ENCODE measurements around the gene ACOT12.
A peak's percentile ranks its signal among the peaks of the same experiment; 100 is the strongest.

Gene ACOT12

DNA sequence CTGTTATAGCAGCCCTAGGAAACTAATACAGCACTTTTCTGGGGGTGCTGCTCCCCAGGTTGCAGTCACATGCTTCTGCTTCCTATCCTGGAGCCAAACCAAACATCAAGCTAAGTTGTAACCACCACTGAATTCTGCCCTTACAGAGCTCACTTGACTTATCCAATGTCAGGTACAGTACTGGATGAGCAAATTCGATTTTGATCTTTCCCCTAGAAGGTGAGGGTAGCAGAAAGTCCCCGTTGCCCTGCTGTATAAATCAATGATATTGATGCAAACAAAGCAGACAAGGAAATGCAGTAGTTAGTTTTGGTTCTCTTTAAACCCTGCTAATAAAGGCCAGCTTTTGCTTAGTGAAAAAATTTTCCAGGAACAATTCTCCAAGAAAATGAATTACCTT lies 56.1 kb downstream of the ACOT12 start:
- no peak for DNase-seq

DNA sequence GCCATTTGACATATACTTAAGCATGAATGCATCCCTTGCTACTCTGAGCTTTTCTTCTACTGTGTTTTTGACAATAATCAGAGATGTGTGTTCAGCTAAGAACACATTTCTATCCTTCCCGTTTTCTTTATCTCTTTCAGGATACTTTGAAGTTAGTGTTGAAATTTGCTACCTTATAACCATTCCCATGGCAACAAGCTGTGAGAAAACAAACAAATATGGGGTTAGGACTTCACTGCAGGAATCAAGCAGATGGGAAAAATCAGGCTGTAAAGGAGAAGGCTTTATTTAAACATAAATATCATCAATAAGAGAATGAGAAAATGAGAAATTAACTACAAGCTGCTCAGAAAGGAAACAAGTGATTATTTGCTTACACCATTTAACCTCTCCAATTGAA lies 57.4 kb downstream of the ACOT12 start:
- DNase-seq, result no peak

DNA sequence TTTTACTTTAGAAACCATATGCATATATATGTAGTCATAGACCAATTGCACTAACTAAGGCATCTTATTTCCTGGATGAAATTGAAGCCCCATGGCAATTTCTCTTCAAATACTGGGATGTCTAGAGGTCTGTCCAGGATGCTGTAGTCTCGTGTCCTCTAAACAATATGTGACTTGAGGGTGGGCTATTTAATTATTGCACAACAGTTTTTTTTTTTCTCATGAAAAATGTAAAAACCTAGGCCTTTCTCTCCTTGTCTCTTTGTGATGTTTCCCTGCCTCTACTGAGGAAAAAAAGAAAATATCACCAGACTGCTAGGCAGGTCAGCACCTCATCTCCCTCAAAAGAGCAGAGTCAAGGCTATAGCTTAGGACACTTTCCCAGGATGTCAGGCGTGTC lies 58.0 kb downstream of the ACOT12 start:
- DNase-seq, result no peak

DNA sequence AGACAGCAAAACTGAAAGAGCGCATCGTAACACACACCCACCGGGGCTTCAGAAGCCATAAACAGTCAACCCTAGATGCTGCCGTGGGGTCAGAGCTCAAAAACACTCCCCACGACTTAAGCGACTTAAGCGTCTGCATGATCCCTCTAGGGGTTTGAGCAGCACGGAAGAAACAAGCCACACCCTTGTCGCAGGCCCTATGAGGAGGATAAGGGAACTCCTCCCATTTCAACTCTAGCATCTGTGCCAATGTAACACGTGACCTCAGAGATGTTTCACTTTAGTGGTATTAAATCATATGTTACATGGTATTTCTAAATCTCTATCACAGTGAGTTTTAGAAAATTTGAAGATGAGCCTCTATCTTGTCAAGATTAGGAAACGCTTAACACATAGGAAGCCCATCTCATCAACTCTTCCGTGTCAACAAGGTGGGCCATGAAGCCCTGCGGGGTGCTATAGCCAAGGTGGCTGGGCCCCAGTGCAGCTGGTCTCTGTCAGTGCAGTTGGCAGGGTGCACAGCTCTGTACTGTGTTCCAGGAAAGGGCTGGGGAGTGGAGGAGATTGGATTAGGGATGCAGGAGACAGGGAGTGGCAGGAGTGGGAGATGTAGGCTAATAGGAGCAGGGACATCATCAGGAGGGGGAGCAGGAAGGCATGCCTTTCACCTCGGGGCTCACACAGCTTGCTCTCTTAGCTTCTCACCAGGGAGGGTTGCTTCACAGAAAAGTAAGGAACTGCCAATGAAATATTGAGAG lies 59.5 kb downstream of the ACOT12 start:
- DNase-seq, result no peak

DNA sequence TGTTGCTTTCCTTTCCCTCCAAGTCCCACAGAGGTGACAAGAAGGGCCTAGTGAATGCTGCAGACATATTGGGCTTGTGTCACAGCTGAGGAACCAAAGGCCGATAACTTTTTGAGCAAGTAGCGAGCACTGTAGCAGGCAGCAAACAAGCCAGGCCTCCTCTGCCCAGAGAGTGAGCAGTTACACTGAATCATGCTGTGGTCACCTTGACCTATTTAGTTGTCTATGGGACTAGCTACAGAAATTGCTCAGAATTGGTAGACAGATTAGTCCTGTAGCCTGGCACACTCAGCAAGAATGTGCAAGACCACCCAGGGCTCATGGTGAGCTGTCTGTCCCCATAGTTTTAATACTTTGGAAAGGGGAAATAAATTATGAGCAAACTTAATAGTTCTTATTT lies 67.4 kb downstream of the ACOT12 start:
- DNase-seq, result no peak

DNA sequence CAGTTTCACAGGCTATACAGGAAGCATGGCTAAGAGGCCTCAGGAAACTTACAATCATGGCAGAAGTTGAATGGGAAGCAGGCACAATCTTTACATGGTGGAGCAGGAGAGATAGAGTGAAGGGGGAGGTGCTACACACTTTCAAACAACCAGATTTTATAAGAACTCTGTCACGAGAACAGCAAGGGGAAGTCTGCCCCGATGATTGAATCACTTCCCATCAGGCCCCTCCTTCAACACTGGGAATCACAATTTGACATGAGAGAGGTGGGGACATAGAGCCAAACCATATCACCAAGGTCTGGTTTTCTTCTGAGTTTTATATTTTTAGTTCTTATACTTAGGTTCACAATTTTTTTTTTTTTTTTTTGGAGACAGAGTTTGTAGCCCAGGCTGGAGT lies 76.4 kb downstream of the ACOT12 start:
- DNase-seq, result no peak

DNA sequence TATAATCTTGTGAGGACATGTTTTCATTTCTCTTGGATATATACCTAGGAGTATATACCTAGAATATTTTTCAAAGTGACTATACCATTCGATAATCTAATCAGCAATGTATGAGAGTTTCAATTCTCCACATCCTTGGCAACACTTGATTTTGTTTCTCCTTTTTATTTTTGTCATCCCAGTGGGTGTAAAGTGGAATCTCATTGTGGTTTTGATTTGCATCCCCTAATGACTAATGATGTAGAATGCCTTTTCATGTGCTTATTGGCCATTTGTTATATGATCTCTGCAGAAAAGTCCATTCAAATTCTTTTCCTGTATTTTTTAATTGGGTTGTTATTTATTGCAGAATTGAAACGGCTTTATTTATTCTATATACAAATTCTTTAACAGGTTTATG lies 77.4 kb downstream of the ACOT12 start:
- no peak for DNase-seq

DNA sequence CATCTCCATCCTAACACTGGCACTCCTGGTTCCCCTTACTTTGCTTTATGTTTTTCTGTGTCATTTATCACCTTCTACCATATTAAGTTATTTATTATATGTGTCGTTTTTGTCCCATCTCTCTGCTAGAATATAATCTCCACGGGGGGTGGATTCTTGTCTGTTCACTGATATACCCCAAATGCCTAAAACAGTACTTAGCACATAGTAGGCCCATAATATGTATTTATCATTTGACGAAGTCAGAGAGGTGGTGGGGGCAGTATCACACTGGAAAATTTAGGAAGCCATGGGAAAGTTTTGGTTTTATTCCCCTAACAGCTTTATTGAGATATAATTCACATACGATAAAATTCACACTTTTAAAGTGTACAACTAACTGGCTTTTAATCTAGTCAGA lies 78.1 kb downstream of the ACOT12 start:
- DNase-seq, result no peak

DNA sequence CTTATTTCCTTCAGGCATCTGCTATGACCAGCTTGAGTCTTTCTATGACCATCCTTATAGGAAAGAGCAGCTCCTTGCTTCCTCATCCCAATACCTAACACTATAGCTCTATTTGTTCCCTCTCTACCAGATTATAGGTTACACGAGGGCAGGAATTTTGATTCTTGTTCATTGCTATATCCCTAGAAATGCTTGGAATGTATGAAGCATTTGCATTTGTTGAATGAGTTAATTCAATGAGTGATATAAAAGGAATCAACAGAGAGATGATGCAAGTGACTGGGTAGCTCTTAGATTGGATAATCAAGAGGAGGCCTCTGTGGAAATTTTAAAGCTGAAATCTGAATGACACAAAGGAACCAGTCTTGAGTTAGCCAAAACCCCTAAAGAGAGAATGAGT lies 78.6 kb downstream of the ACOT12 start:
- DNase-seq, result no peak

DNA sequence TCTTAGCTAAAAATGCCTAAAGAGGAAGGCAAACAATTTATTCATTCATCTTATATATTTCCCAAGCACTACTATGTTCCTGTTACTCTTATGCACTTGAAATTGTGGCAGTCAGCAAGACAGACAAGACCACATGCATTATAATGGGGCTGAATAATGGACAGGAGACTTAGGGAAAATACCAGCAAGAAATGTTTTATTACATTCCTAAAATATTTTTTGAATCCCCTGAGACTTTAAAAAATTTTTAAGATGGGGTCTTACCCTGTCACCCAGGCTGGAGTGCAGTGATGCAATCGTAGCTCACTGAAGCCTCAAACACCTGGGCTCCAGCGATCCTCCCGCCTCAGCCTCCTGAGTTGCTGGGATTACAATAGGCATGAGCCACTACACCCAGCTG lies 79.4 kb downstream of the ACOT12 start:
- DNase-seq, result no peak

DNA sequence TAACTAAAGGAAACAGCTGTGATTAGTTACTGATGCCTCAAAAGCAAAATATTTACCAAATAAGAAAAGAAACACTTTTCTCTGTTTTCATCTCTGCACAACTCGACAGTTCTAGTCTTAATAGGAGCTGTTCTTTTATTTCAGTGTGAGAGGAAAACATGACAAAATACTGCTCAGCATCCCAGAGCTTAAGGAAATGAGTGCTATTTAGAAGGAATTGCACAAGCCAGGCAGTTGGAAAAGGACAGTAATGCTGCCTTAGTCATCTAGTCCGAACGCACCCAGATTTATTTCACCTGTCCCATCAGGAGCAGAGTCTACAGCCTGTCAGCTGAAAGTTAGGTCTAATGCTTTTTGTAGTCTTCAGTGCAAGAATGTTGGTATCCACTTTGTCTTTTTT lies 80.2 kb downstream of the ACOT12 start:
- DNase-seq, result no peak

DNA sequence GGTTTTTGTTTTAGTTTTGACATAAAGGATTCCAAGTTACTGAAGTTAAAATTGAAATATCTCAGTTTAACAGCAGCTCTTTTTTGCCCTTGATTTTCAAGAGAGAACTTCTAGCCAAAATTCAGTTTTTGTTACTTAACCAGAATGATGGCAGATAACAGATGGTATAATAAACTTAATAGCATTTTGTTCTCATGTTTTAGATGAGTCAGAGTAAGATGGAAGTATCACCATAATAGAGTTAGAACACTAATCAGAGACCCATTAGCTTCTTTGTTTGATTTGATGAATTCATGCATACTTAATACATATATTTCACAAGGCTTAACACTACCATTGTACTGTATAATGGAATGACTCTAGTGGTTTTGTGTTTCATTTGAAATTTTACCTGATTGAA lies 80.7 kb downstream of the ACOT12 start:
- no peak for DNase-seq

DNA sequence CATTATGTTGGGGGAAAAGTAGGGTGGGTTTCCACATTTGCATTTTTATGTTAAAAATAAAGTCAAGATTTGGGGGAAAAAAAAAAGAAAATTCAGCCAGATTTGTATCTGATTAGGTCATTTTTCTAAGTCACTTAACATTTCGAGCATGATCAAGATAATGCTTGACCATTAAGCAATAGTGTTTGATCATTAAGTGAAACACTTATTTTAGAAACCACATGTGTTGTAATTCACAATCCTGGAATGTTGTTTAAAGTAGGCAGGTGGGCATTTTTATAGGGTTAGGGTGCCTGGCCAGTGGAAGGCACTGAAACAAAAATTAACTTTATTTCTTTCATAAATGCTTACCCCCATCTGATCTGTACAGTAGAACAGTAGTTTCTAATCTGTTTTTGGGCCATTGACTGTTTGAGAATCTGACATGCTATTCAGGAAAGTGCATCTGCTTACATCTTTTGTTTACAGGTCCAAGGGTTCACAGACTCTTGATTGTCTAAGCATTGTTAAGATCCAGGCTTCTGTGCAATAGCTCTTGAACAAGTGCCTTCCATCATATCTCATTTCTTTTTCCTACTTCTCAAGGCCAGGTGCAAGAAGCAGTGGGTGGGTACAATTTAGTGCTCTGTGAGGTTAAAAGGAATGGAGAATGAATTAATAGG lies 83.4 kb downstream of the ACOT12 start:
- DNase-seq, result no peak

DNA sequence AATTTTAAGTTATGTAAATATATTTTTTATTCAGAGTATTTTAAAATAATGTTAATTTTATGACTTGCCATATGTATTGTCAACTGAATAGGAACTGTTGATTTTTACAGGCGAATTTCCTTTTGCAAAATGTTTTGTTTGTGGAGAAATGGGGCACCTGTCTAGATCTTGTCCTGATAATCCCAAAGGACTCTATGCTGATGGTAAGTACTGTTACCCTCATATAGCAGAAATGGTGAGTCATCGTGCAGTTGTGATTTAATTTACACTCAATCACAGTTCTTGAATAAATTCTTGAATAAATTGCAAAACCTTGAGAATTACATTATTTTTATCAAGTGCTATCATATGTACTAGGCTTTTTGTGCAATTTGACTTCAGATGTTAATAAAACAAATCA lies 85.1 kb downstream of the ACOT12 start:
- no peak for DNase-seq

DNA sequence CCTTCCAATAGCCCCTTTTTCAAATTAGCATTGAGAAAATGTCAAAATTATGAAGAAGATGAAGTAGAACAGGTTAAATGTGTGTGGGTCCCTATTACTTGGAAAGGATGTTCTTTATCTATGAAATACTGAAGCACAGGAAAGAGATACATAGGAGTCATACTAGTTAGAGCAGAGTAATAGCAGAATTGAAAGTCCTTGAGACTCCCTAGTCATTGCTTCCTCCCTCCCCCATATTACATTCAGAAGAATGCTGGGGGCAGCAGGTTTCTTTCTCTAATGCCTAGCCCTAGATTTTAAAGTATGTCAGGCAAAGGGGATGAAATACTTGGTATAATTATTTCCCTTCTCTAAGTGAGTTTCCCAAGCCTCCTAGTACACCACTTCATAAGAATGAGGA lies 88.1 kb downstream of the ACOT12 start:
- no peak for DNase-seq

DNA sequence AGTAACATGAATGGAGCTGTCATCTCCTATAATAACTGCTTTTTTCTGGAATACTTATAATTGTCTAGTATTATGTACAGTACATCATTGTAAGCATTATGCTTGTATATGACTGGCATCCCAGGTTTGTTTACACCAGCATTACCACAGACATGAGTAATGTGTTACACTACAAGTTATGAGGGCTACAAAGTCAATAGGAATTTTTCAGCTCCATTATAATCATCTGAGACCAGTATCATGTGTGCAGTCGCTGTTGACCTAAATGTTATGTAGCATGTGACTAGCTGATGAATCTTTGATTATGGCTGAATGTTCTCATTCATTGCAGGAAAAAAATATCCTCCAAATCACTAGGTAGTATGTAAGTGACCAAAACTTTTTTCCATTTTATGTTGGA lies 90.4 kb downstream of the ACOT12 start:
- DNase-seq, result no peak

DNA sequence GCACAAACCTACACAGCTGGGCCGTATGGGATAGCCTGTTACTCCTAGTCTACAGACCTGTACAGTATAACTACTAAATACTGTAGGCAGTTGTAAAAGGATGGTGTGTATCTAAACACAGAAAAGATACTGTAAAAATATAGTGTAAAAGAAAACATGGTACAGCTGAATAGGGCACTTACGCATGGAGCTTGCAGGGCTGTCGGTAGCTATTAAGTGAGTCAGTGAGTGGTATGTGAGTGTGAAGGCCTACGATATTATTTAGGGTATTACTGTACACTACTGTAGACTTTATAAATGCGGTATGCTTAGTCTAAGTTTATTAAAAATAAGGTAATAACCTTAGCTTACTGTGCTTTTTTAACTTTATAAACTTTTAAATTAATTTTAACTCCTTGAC lies 91.3 kb downstream of the ACOT12 start:
- DNase-seq, result no peak

DNA sequence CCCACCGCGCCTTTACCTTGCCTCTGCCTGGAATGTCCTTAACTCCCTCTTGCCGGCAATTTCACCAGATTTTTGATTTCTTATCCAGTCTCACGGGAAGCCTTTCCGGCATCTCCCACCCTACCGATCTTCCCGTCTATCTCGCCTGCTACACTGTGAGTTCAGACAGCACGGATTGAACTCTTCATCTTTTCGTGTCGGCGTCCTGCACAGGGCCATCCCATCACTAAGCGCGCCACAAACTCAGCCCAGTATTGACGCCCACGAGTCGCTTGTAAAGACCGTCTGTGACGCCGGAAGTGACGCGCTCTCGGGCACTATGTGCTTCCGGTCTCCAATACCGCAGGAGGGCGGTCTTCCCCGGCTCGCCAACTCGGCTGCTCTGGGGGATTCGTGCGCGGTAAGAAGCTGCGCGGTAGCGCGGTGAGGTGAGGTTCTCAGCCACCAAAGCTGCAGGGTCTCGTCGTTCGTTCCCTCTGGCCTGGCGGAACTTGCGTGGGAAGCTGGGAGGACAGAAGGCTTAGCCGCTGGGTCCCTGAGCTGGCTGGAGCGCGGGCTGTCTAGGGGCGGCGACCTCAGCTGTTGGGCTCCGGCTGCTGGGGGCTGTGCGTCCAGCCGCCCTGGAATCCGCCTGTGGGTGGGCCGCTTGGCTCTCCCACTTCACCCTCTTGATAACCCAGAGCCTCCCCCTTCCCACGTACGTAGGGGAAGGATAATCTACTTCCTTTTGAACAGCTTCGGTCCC lies 92.5 kb downstream of the ACOT12 start, which contains the start of gene ZCCHC9:
Gene ZCCHC9, plus strand, starts transcription at position 317 of the 745 bp plus-strand sequence. CDS start 3,171 bp downstream, outside the sequence.
- peak; percentile 83 to 98 (median 88) for DNase-seq

DNA sequence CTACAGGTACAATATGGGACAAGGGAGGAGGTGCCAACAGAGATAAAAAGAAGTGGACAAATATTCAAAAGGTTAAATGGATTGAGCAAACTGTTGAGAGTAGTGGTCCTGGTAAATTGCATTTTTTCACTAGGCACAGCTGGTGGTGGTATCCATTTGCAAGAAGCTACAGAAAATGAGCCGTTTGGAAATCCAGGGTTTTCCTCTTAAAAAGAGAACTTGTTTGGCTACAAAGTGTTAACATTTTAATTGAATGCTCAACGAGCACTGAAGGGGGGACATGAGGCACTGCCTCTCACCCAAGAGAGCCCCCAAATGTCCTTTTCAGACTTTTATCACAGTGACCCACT lies 93.0 kb downstream of the ACOT12 start:
- no peak for DNase-seq

DNA sequence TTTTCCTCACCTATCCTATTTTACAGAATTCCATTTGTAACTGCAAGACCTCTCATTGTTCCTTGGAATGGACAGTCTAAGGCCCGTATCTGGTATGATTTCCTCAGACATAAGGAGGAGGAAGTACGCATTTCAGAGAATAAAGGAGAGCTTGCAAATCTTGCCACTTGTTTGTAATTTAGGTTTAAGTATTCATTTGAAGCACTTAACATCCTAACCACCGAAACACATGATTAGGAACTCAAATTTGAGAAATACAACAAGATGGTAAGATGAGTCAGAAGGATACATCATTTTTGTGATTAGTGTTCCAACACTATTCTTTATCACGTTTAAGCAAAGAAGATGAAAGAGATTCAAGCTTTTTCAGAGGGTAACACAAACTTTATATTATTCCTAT lies 96.4 kb downstream of the ACOT12 start:
- peak in 1 of 5 experiments; percentile 67 for DNase-seq

DNA sequence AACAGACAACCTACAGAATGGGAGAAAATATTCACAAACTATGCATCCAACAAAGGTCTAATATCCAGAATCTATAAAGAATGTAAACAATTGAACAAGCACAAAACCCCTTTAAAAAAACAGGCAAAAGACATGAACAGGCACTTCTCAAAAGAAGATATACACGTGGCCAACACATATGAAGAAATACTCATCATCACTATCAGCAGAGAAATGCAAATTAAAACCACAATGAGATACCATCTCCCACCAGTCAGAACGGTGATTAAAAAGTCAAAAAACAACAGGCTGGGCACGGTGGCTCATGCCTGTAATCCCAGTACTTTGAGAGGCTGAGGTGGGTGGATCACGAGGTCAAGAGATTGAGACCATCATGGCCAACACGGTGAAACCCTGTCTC lies 99.9 kb downstream of the ACOT12 start:
- DNase-seq, result peak in 1 of 5 experiments; percentile 70

DNA sequence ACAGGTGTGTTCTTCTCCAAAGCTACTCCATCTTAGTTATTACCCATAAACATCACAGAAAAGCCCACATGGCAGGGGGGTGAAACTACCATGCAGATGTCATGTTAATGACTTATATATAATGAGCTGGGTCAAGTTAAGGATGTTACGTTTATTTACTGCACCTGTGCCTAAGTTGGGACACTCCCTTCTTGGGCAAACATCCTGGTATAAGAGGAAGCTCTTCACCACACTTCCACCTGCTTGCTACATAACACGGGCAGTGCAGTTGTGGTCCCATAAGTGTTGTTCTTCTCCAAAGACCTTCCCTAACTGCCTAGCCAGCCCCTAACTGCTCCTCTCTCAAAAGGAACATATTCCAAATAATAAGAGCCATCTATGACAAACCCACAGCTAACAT lies 101.8 kb downstream of the ACOT12 start:
- DNase-seq, result no peak

DNA sequence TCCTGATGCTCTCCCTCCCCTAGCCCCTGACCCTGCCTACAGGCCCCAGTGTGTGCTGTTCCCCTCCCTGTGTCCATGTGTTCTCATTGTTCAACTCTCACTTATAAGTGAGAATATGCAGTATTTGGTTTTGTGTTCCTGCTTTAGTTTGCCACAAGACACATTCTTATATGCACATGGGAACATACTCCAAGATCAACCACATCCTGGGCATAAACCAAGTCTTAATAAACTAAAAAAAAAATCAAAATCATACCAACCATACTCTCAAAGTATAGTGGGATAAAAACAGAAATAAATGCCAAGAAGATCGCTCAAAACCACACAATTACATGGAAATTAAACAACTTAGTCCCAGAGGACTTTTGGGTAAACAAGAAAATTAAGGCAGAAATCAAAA lies 103.8 kb downstream of the ACOT12 start:
- DNase-seq, result no peak

DNA sequence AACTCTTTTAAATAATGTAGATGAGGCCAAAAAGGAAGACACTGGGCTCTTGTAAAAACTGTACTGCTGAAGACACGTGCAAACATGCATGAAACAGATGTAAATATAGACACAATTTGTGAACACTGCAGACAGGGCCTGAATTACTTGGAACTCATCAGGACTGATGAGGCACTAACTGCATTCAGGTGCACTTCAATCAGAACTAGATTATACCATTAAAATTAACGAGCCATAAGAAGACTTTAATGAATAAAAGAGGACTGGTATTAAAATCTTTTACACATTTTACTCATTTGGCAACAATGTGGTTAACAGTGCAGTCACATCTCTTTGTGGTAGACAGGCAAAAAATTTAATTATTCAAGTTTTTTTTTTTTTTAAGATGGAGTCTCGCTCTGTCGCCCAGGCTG lies 105.9 kb downstream of the ACOT12 start:
- DNase-seq, result peak in 1 of 5 experiments; percentile 68

All from T-helper 2 cell (primary cell).